HG03558 (cell line): ENCODE measurements around the gene COX7A2.

Experiments
- ATAC-seq: cut with Tn5 transposase; IDR thresholded peaks from one replicate; pipeline ENCODE4 v1.9.1; 2021; ENCODE audit warnings: moderate number of reproducible peaks; ENCODE audit not compliant: unreplicated experiment; ENCODE audit errors: extremely low read depth

COX7A2 gene

DNA sequence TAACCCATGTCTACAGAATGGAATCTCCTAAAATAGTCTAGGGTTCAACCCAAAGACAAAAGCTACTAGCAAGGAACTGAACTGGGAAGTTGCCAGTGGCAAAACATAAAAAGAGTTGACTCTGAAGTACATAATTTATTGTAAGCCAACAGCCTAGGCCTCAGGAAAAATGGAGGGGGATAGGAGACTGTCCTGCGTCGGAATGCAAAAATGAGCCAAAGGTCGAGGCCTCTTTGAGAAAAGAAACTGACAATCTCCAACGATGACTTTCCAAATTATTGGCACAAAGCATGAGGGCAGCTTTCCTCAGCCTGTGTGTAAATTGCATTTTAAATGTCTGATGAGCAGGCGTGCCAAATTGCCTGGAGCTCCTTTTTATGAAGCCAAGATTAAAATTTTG, 39.9 kb downstream of the COX7A2 start:
- ATAC-seq, result no peak

DNA sequence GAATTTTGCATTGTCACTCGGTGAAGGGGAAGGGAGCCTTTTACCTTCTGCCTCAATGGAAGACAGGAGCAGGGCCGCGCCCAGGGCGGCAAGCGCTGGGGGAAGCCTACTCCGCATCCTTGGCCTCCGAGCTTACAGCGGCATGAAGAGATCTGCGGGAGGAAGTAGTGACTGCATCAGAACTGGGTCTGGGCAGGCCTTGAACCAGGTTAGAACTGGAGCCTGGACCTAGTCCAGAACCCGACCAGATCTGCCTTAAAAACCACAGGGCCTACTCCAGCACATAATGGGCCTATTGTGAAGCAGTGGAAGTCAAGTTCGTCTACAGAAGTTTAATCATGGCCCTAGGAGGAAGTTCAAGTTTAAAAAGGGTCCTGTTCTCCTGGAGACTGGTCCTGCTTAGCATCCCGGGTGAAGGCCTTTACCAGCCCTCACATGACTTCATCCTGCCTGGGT, 40.9 kb downstream of the COX7A2 start:
- no peak for ATAC-seq

DNA sequence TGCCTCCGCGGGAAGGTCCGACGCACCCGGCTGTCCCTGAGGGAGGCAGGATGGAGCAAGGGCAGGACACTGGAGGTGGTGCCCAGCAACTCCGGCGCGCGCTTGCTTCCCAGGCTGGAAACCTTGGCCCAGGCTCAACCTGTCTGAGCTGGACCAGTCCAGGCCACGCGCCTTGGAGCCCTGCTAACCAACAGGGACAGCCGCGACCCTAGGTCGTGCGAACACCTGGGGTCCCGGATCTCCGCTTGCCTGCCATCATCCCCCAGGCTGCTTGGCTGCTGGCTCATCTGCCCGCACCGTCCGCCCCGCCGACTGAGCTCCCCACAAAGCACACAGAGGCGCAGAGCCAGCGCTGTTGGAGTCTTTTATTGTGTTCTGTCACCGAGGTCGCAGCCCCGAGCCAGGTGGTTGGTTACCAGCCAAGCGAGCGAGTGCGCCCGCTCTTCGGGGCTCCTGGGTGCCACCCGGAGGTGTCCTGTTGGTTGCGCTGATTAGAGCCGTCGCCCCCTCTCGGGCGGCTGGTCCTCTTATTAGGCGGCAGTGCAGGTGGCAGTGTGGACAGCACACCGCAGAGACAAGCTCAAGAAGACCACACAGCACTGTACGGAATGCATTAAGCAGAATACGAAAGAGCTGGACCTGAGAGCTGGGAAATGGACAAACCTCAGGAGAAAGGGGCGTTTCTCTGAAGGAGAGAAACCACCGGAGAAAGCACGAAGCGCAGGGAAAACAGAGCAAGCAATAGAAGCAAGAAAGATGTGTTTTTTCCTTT, 41.5 kb downstream of the COX7A2 start:
- ATAC-seq, result no peak

GRCh38 chr6:75201021-75201420, 42.6 kb downstream of the COX7A2 start:
- no peak for ATAC-seq

- ATAC-seq, result no peak
Observed at GRCh38 chr6:75199889-75200288, 43.7 kb downstream of the COX7A2 start.

- no peak for ATAC-seq
Observed at GRCh38 chr6:75196081-75196687, 47.4 kb downstream of the COX7A2 start.

GRCh38 chr6:75188221-75188925, 55.2 kb downstream of the COX7A2 start:
- ATAC-seq, result no peak
